ENCODE measurements around the gene PLEKHH2.

The PLEKHH2 gene

DNA sequence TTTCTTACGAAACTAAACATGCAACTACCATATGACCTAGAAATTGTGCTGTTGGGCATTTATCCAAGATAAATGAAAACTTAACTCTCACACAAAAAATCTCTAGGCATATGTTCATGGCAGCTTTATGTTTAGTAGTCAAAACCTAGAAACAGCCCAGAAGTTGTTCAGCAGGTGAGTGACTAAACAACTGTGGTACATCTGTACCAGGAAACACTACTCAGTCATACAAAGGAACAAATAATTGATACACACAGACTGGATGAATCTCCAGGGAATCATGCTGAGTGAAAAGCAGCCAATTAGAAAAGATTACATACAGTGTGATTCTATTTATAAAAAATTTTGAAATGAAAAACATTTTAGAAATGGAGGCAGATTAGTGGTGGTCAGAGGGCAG is 166.1 kb downstream of the PLEKHH2 start:
- no peaks in the 10 kb centered on the region for H3K79me2 ChIP-seq (ENCODE audit: control insufficient read depth, insufficient read depth, low read length, poor library complexity)

GRCh38 chr2:43806719-43807031 is 169.6 kb downstream of the PLEKHH2 start:
- no peak overlapping the region for H3K9ac ChIP-seq (ENCODE audit: low read length)
- H3K79me2 ChIP-seq (ENCODE audit: control insufficient read depth, insufficient read depth, low read length, poor library complexity), result no peaks in the 10 kb centered on the region
- no peak overlapping the region for H4K8ac ChIP-seq (ENCODE audit: low read depth, low read length)
- H2AFZ ChIP-seq (ENCODE audit: insufficient read depth, low read length, poor library complexity), result no peak overlapping the region
- no peak overlapping the region for H3K23ac ChIP-seq (ENCODE audit: low read length)
- H3K9me3 ChIP-seq (ENCODE audit: insufficient read depth, low read depth, low read length), result no peaks in the 10 kb centered on the region
- no peak overlapping the region for H4K12ac ChIP-seq (ENCODE audit: low read depth, low read length)
- H3K4ac ChIP-seq (ENCODE audit: low read depth, low read length), result no peak overlapping the region
- H2BK12ac ChIP-seq (ENCODE audit: low read length), result no peak overlapping the region
- no peak overlapping the region for H3K4me3 ChIP-seq (ENCODE audit: low read depth, low read length)
- WGBS (ENCODE audit: extremely low coverage, insufficient coverage, insufficient read length), result no CpG with 5 or more reads among the region's 2 CpGs
- no peak overlapping the region for H4K91ac ChIP-seq (ENCODE audit: low read depth, low read length)
- peak; percentile 4 to 44 for DNase-seq
- H3K36me3 ChIP-seq (ENCODE audit: control insufficient read depth in 1 of 2, insufficient read depth in 2 of 2, low read length in 2 of 2), result no peaks in the 10 kb centered on the region
- H3K14ac ChIP-seq (ENCODE audit: low read length), result no peak overlapping the region
- no peak overlapping the region for H2BK120ac ChIP-seq (ENCODE audit: insufficient read depth, low read length, poor library complexity)
- no peaks in the 10 kb centered on the region for H3K79me1 ChIP-seq (ENCODE audit: low read length)
- no peak overlapping the region for H3K27ac ChIP-seq (ENCODE audit: low read depth, low read length)
- no peak overlapping the region for H3K18ac ChIP-seq (ENCODE audit: low read length)
- no peak overlapping the region for H2BK5ac ChIP-seq (ENCODE audit: low read depth, low read length, poor library complexity)
- H3K27me3 ChIP-seq (ENCODE audit: insufficient read depth, low read length), result no peaks in the 10 kb centered on the region
- H3K4me2 ChIP-seq (ENCODE audit: low read length), result no peak overlapping the region
- H2AK5ac ChIP-seq (ENCODE audit: low read length), result no peak overlapping the region
- H3K4me1 ChIP-seq (ENCODE audit: control insufficient read depth in 1 of 2, insufficient read depth in 2 of 2, low read length in 2 of 2), result no peaks in the 10 kb centered on the region

More for the DNA sequence above, 166.1 kb downstream of the PLEKHH2 start:
- Histone ChIP-seq H3K14ac (ENCODE audit: low read length) (no peak overlapping the region), H3K4me1 (ENCODE audit: control insufficient read depth in 1 of 2, insufficient read depth in 2 of 2, low read length in 2 of 2) (no peaks in the 10 kb centered on the region), H3K4ac (ENCODE audit: low read depth, low read length) (no peak overlapping the region), H3K27ac (ENCODE audit: low read depth, low read length) (no peak overlapping the region), H3K27me3 (ENCODE audit: insufficient read depth, low read length) (no peaks in the 10 kb centered on the region), H3K36me3 (ENCODE audit: control insufficient read depth in 1 of 2, insufficient read depth in 2 of 2, low read length in 2 of 2) (no peaks in the 10 kb centered on the region), H3K4me3 (ENCODE audit: low read depth, low read length) (no peak overlapping the region), H4K12ac (ENCODE audit: low read depth, low read length) (no peak overlapping the region), H3K9me3 (ENCODE audit: insufficient read depth, low read depth, low read length) (no peaks in the 10 kb centered on the region), H2AFZ (ENCODE audit: insufficient read depth, low read length, poor library complexity) (no peak overlapping the region), H3K4me2 (ENCODE audit: low read length) (no peak overlapping the region), H4K8ac (ENCODE audit: low read depth, low read length) (no peak overlapping the region), H4K91ac (ENCODE audit: low read depth, low read length) (no peak overlapping the region), H3K9ac (ENCODE audit: low read length) (no peak overlapping the region), H2BK5ac (ENCODE audit: low read depth, low read length, poor library complexity) (no peak overlapping the region), H3K23ac (ENCODE audit: low read length) (no peak overlapping the region), H2AK5ac (ENCODE audit: low read length) (no peak overlapping the region), H3K79me1 (ENCODE audit: low read length) (no peaks in the 10 kb centered on the region), H3K18ac (ENCODE audit: low read length) (no peak overlapping the region), H2BK12ac (ENCODE audit: low read length) (no peak overlapping the region), H2BK120ac (ENCODE audit: insufficient read depth, low read length, poor library complexity) (no peak overlapping the region)
- no CpG with 5 or more reads among the region's 1 CpG for WGBS (ENCODE audit: extremely low coverage, insufficient coverage, insufficient read length)
- no peak for DNase-seq

GRCh38 chr2:43810452-43810851 is 173.4 kb downstream of the PLEKHH2 start:
- no peaks in the 10 kb centered on the region for H3K9me3 ChIP-seq (ENCODE audit: insufficient read depth, low read depth, low read length)
- no peak overlapping the region for H3K23ac ChIP-seq (ENCODE audit: low read length)
- no peak overlapping the region for H3K9ac ChIP-seq (ENCODE audit: low read length)
- H2BK120ac ChIP-seq (ENCODE audit: insufficient read depth, low read length, poor library complexity), result no peak overlapping the region
- H2AK5ac ChIP-seq (ENCODE audit: low read length), result no peak overlapping the region
- H3K27ac ChIP-seq (ENCODE audit: low read depth, low read length), result no peak overlapping the region
- no peak overlapping the region for H4K91ac ChIP-seq (ENCODE audit: low read depth, low read length)
- no peaks in the 10 kb centered on the region for H3K27me3 ChIP-seq (ENCODE audit: insufficient read depth, low read length)
- H2AFZ ChIP-seq (ENCODE audit: insufficient read depth, low read length, poor library complexity), result no peak overlapping the region
- H3K4me1 ChIP-seq (ENCODE audit: control insufficient read depth in 1 of 2, insufficient read depth in 2 of 2, low read length in 2 of 2), result no peaks in the 10 kb centered on the region
- H3K4ac ChIP-seq (ENCODE audit: low read depth, low read length), result no peak overlapping the region
- H3K79me1 ChIP-seq (ENCODE audit: low read length), result no peaks in the 10 kb centered on the region
- no peak overlapping the region for H3K4me2 ChIP-seq (ENCODE audit: low read length)
- H4K8ac ChIP-seq (ENCODE audit: low read depth, low read length), result no peak overlapping the region
- H3K79me2 ChIP-seq (ENCODE audit: control insufficient read depth, insufficient read depth, low read length, poor library complexity), result no peaks in the 10 kb centered on the region
- no peak overlapping the region for H2BK5ac ChIP-seq (ENCODE audit: low read depth, low read length, poor library complexity)
- no peak overlapping the region for H2BK12ac ChIP-seq (ENCODE audit: low read length)
- H4K12ac ChIP-seq (ENCODE audit: low read depth, low read length), result no peak overlapping the region
- no peak overlapping the region for H3K18ac ChIP-seq (ENCODE audit: low read length)
- no peak for DNase-seq
- H3K4me3 ChIP-seq (ENCODE audit: low read depth, low read length), result no peak overlapping the region
- no CpG with 5 or more reads among the region's 2 CpGs for WGBS (ENCODE audit: extremely low coverage, insufficient coverage, insufficient read length)
- H3K36me3 ChIP-seq (ENCODE audit: control insufficient read depth in 1 of 2, insufficient read depth in 2 of 2, low read length in 2 of 2), result no peaks in the 10 kb centered on the region
- no peak overlapping the region for H3K14ac ChIP-seq (ENCODE audit: low read length)

DNA sequence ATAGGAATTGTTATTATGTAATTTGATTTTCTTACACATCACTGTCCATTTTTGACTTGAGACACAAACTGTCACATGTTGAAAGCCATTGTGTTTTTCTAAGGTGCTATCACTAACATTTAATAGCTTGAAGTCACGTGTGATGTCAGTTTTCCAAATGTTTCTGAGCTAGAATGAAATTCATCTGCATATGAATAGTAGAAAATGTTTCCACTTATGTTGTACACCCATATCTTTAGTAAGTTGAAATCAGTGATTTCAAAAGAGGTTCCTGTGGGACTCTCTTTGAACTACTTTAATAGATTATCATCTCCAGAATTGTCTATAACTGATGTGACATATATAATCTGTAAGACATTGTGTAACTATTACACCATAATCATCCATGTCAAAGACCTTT is 173.8 kb downstream of the PLEKHH2 start:
- no peaks in the 10 kb centered on the region for H3K79me1 ChIP-seq (ENCODE audit: low read length)
- no peak overlapping the region for H3K18ac ChIP-seq (ENCODE audit: low read length)
- H3K4me2 ChIP-seq (ENCODE audit: low read length), result no peak overlapping the region
- no peak overlapping the region for H2BK12ac ChIP-seq (ENCODE audit: low read length)
- no peaks in the 10 kb centered on the region for H3K4me1 ChIP-seq (ENCODE audit: control insufficient read depth in 1 of 2, insufficient read depth in 2 of 2, low read length in 2 of 2)
- no peaks in the 10 kb centered on the region for H3K36me3 ChIP-seq (ENCODE audit: control insufficient read depth in 1 of 2, insufficient read depth in 2 of 2, low read length in 2 of 2)
- no peak overlapping the region for H3K14ac ChIP-seq (ENCODE audit: low read length)
- no peaks in the 10 kb centered on the region for H3K27me3 ChIP-seq (ENCODE audit: insufficient read depth, low read length)
- H3K9ac ChIP-seq (ENCODE audit: low read length), result no peak overlapping the region
- no peak overlapping the region for H4K12ac ChIP-seq (ENCODE audit: low read depth, low read length)
- no peak overlapping the region for H3K4ac ChIP-seq (ENCODE audit: low read depth, low read length)
- H4K91ac ChIP-seq (ENCODE audit: low read depth, low read length), result no peak overlapping the region
- H2AFZ ChIP-seq (ENCODE audit: insufficient read depth, low read length, poor library complexity), result no peak overlapping the region
- no peak overlapping the region for H2BK5ac ChIP-seq (ENCODE audit: low read depth, low read length, poor library complexity)
- no peak overlapping the region for H3K23ac ChIP-seq (ENCODE audit: low read length)
- H4K8ac ChIP-seq (ENCODE audit: low read depth, low read length), result no peak overlapping the region
- WGBS (ENCODE audit: extremely low coverage, insufficient coverage, insufficient read length), result no CpG with 5 or more reads among the region's 1 CpG
- H3K9me3 ChIP-seq (ENCODE audit: insufficient read depth, low read depth, low read length), result no peaks in the 10 kb centered on the region
- no peaks in the 10 kb centered on the region for H3K79me2 ChIP-seq (ENCODE audit: control insufficient read depth, insufficient read depth, low read length, poor library complexity)
- H3K4me3 ChIP-seq (ENCODE audit: low read depth, low read length), result no peak overlapping the region
- H3K27ac ChIP-seq (ENCODE audit: low read depth, low read length), result no peak overlapping the region
- H2AK5ac ChIP-seq (ENCODE audit: low read length), result no peak overlapping the region
- no peak for DNase-seq
- no peak overlapping the region for H2BK120ac ChIP-seq (ENCODE audit: insufficient read depth, low read length, poor library complexity)

All from trophoblast cell (in vitro differentiated cells and primary cell).